H1 (cell line): Measurements from ENCODE around the gene GRK5. TPM values are rescaled to one million over a fixed set of nuclear protein-coding genes. Genes with fewer than 3 reads are reported as not detected.
"Not testable (repeated sequence)": the region's sequence is repeated elsewhere in the genome, so short reads cannot be mapped to it uniquely, and the experiment has no call there.

Source experiments
- CTCF ChIA-PET: fragments of 300-600 bp; sonication (Branson Sonifier 250); formaldehyde crosslinking; loops from one replicate; lab custom pipeline; 2021; ENCODE audit not compliant: partially characterized antibody; lab: Charles Lee
- POLR2A ChIA-PET: fragments of 300-600 bp; sonication (Branson Sonifier 250); formaldehyde crosslinking; loops from one replicate; lab custom pipeline; 2021; ENCODE audit warnings: inconsistent platforms; ENCODE audit not compliant: partially characterized antibody; lab: Charles Lee
- DNase-seq, 2 experiments: peaks; one replicate each; pipeline versions ENCODE4 v3.0.0 to v3.0.0-alpha.2; 2010 to 2022; ENCODE audit warnings: low spot score in 2 of 2, low read depth in 1 of 2, mixed read lengths in 1 of 2
- FAIRE-seq: peaks from 2 replicates; lab custom pipeline; 2011; peaks lifted over from hg19 to GRCh38; lab: Jason Lieb, UNC
- H2AFZ ChIP-seq: 2 replicates; pipeline ENCODE4 v1.8.1; 2012; ENCODE audit warnings: low read length, inconsistent platforms
- H2AK5ac ChIP-seq: 2 replicates; pipeline ENCODE4 v1.6.1; 2013; ENCODE audit warnings: low read depth, low read length
- H2BK120ac ChIP-seq: replicated peaks from 2 replicates; pipeline ENCODE3; 2013; ENCODE audit warnings: low read depth, low read length, inconsistent platforms
- H2BK12ac ChIP-seq: 2 replicates; pipeline ENCODE4 v1.6.1; 2013; ENCODE audit warnings: low read depth, low read length
- H2BK15ac ChIP-seq: 2 replicates; pipeline ENCODE4 v1.6.1; 2013; ENCODE audit warnings: low read length
- H2BK20ac ChIP-seq: 2 replicates; pipeline ENCODE4 v1.6.1; 2013; ENCODE audit warnings: low read length
- H2BK5ac ChIP-seq: 2 replicates; pipeline ENCODE4 v1.6.1; 2013; ENCODE audit warnings: low read depth, low read length
- H3K14ac ChIP-seq: 2 replicates; pipeline ENCODE4 v1.6.1; 2013; ENCODE audit warnings: inconsistent platforms; ENCODE audit not compliant: insufficient read length
- H3K18ac ChIP-seq: 2 replicates; pipeline ENCODE4 v1.6.1; 2013; ENCODE audit warnings: low read length; ENCODE audit errors: extremely low read depth
- H3K23ac ChIP-seq: 2 replicates; pipeline ENCODE4 v1.6.1; 2013; ENCODE audit warnings: inconsistent platforms; ENCODE audit not compliant: insufficient read length
- H3K23me2 ChIP-seq: 2 replicates; pipeline ENCODE4 v1.6.1; 2013; ENCODE audit warnings: low read depth, low read length
- H3K27ac ChIP-seq: 2 replicates; pipeline ENCODE4 v1.6.1; 2011; ENCODE audit warnings: low read depth, low read length, inconsistent platforms
- H3K27me3 ChIP-seq, 4 experiments: replicated peaks in 1 of 4; 1 replicate in 1 of 4; 2 replicates in 3 of 4; pipeline versions ENCODE4 v1.6.1 to v1.8.1; 2011 to 2013; ENCODE audit warnings: low read length in 3 of 4, mild to moderate bottlenecking in 3 of 4, inconsistent platforms in 2 of 4, mixed read lengths in 2 of 4, moderate library complexity in 1 of 4; ENCODE audit not compliant: control insufficient read depth in 3 of 4, insufficient read depth in 3 of 4; ENCODE audit errors: extremely low read depth in 1 of 4
- H3K36me3 ChIP-seq, 4 experiments: 2 replicates each; pipeline versions ENCODE4 v1.6.1 to v1.8.1; 2011 to 2013; ENCODE audit warnings: mild to moderate bottlenecking in 4 of 4, low read length in 3 of 4, moderate library complexity in 2 of 4, control low read depth in 1 of 4, inconsistent platforms in 1 of 4; ENCODE audit not compliant: insufficient read depth in 4 of 4, control insufficient read depth in 2 of 4
- H3K4ac ChIP-seq: replicated peaks from 2 replicates; pipeline ENCODE3; 2013; ENCODE audit warnings: low read length, low read depth, mixed read lengths, inconsistent platforms; ENCODE audit not compliant: insufficient read length
- H3K4me1 ChIP-seq, 4 experiments: replicated peaks in 1 of 4; 1 replicate in 1 of 4; 2 replicates in 3 of 4; pipeline versions ENCODE4 v1.6.1 to v1.8.1; 2011 to 2013; ENCODE audit warnings: low read length in 3 of 4, inconsistent platforms in 2 of 4, mixed read lengths in 1 of 4; ENCODE audit not compliant: insufficient read depth in 4 of 4, control insufficient read depth in 3 of 4
- H3K4me2 ChIP-seq, 2 experiments: 2 replicates each; pipeline versions ENCODE4 v1.6.1 to v1.8.1; 2011 to 2013; ENCODE audit warnings: low read depth in 2 of 2, low read length in 2 of 2, control low read depth in 1 of 2, inconsistent platforms in 1 of 2, mild to moderate bottlenecking in 1 of 2; ENCODE audit not compliant: insufficient read depth in 1 of 2
- H3K4me3 ChIP-seq, 4 experiments: fragments of 200-600, 300-600 bp in 1 of 4; sonication (generic), shearing (Covaris generic), sonication (Bioruptor Twin) in 1 of 4; 2 replicates each; pipeline versions ENCODE4 v1.5.1 to v1.8.1; 2011 to 2016; ENCODE audit warnings: low read length in 4 of 4, low read depth in 3 of 4, control low read depth in 2 of 4, inconsistent platforms in 2 of 4, mild to moderate bottlenecking in 2 of 4, mixed read lengths in 1 of 4, moderate library complexity in 1 of 4; ENCODE audit not compliant: insufficient read depth in 2 of 4; ENCODE audit errors: extremely low read depth in 1 of 4
- H3K56ac ChIP-seq: replicated peaks from 2 replicates; pipeline ENCODE3; 2013; ENCODE audit warnings: low read depth, mild to moderate bottlenecking, mixed read lengths, low read length, inconsistent platforms; ENCODE audit not compliant: insufficient read length
- H3K79me1 ChIP-seq: 2 replicates; pipeline ENCODE4 v1.6.1; 2013; ENCODE audit warnings: low read depth, low read length, control low read depth
- H3K79me2 ChIP-seq, 2 experiments: 2 replicates each; pipeline versions ENCODE4 v1.6.1 to v1.8.1; 2012 to 2013; ENCODE audit warnings: low read length in 2 of 2, mild to moderate bottlenecking in 2 of 2, inconsistent platforms in 1 of 2; ENCODE audit not compliant: insufficient read depth in 2 of 2, control insufficient read depth in 1 of 2
- H3K9ac ChIP-seq, 4 experiments: replicated peaks in 1 of 4; 1 replicate in 1 of 4; 2 replicates in 3 of 4; pipeline versions ENCODE4 v1.6.1 to v1.8.1; 2011 to 2013; ENCODE audit warnings: low read depth in 3 of 4, low read length in 3 of 4, control low read depth in 2 of 4, mild to moderate bottlenecking in 2 of 4, moderate library complexity in 2 of 4, inconsistent platforms in 1 of 4; ENCODE audit errors: extremely low read depth in 1 of 4
- H3K9me3 ChIP-seq, 2 experiments: 2 replicates each; pipeline versions ENCODE4 v1.6.1 to v1.8.1; 2012 to 2013; ENCODE audit warnings: mild to moderate bottlenecking in 2 of 2, moderate library complexity in 2 of 2, control low read depth in 1 of 2, inconsistent platforms in 1 of 2, low read depth in 1 of 2, low read length in 1 of 2, mixed read lengths in 1 of 2; ENCODE audit not compliant: insufficient read depth in 2 of 2
- H4K20me1 ChIP-seq, 2 experiments: replicated peaks in 1 of 2; 2 replicates each; pipeline versions ENCODE3 to v1.8.1; 2011 to 2013; ENCODE audit warnings: inconsistent platforms in 2 of 2, low read length in 2 of 2, mild to moderate bottlenecking in 1 of 2; ENCODE audit not compliant: insufficient read depth in 2 of 2, control insufficient read depth in 1 of 2
- H4K5ac ChIP-seq: 2 replicates; pipeline ENCODE4 v1.6.1; 2013; ENCODE audit warnings: low read length, low read depth, mixed read lengths, inconsistent platforms; ENCODE audit not compliant: insufficient read length
- H4K8ac ChIP-seq: 2 replicates; pipeline ENCODE4 v1.8.0; 2013; ENCODE audit warnings: mild to moderate bottlenecking, moderate library complexity, low read length, inconsistent platforms; ENCODE audit not compliant: insufficient read depth; ENCODE audit errors: extremely low read depth
- H4K91ac ChIP-seq: replicated peaks from 2 replicates; pipeline ENCODE3; 2013; ENCODE audit warnings: low read length, mixed read lengths, inconsistent platforms; ENCODE audit not compliant: insufficient read length
- WGBS, 2 experiments: shearing (Covaris generic) in 1 of 2; methylation state at CpG; one replicate each; pipeline versions ENCODE4 v1.1.6 to v1.1.7; 2013 to 2015; ENCODE audit warnings: low lambda C conversion rate in 2 of 2, mixed read lengths in 2 of 2, inconsistent platforms in 1 of 2, low coverage in 1 of 2, missing lambda C conversion rate in 1 of 2; ENCODE audit not compliant: insufficient replicate concordance in 2 of 2, insufficient coverage in 1 of 2, insufficient read length in 1 of 2; ENCODE audit errors: extremely low coverage in 1 of 2, missing lambda C conversion rate in 1 of 2; 5-methylcytosine and 5-hydroxymethylcytosine counted together
- polyA plus RNA-seq, 7 experiments: library from polyadenylated mRNA; depleted of rRNA in 3 of 7; stranded (reverse) in 5 of 7; unstranded in 2 of 7; fragments of >200 nt in 5 of 7; fragments of 200-250 nt in 2 of 7; gene quantifications; 1 replicate in 5 of 7; 2 replicates in 1 of 7; 4 replicates in 1 of 7; pipeline versions ENCODE4 v1.2.1 to v1.2.3, GENCODE V29; 2011 to 2013; ENCODE audit warnings: missing spikeins in 2 of 7, mixed read lengths in 2 of 7
- total RNA-seq: library from RNA; stranded (reverse); fragmentation: NEBNext Ultra II Directional; extraction: Animal tissue kit (Norgen Biotek cat#: 25700); gene quantifications from 2 replicates; pipeline ENCODE4 v1.2.1, GENCODE V29; 2021
- TF ChIP-seq, protein P1 (sequence below): IDR thresholded peaks from 2 replicates; pipeline ENCODE4 v1.6.1; 2011; ENCODE audit warnings: low read length, improper control_type of control experiment

Gene GRK5
- total and polyA plus RNA-seq, 2 of the 8 experiments (the other 6 are each of a cell fraction or from before 2014, with no cell fraction given) = 0.54 to 2.5 TPM

DNA sequence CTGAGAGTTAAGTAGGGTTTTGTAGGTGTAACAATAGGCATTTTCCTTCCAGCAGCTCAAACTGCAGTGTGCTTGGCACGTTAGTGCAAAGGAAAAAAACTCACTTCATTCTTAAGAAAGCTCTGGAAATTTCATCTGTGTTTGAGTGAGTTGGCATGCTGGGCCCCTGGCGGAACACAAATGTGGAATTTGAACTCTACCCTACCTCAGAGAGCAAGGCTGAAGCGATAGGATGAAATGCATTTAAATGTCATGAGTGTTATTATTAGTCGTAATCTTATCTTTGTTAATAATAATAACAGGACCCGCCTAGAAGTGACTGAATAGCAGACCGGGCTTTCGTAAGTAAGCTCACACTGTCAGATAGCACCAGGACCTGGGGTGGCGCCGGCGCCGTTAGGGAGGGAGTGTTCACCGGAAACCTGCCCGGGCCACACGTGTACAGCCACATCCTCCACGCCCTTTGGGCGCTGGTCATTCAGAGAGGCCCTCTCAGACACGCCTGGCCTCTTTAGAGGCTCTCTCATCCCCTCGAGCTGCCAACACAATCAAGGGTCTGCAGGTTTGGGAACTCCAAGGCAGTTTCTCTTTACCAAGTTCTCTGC, 63.5 kb downstream of the GRK5 start (continued):
- TF ChIP-seq, protein P1, sequence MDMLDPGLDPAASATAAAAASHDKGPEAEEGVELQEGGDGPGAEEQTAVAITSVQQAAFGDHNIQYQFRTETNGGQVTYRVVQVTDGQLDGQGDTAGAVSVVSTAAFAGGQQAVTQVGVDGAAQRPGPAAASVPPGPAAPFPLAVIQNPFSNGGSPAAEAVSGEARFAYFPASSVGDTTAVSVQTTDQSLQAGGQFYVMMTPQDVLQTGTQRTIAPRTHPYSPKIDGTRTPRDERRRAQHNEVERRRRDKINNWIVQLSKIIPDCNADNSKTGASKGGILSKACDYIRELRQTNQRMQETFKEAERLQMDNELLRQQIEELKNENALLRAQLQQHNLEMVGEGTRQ = no peak

DNA sequence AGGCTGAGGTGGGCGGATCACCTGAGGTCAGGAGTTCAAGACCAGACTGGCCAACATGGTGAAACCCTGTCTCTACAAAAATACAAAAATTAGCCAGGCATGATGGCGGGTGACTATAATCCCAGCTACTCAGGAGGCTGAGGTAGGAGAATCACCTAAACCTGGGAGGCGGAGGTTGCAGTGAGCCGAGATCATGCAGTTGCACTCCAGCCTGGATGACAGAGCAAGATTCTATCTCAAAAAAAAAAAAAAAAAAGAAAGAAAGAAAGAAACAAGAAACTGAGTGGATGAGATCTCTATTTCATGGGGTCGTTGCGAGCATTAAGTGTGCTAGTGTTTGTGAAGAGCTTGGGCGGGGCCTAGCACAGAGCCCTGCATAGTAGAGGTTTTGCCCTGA, 65.0 kb downstream of the GRK5 start:
- H4K91ac ChIP-seq, H3K27ac ChIP-seq, H3K9me3 ChIP-seq, H3K23ac ChIP-seq, H3K4me3 ChIP-seq, H2BK12ac ChIP-seq, H3K23me2 ChIP-seq, H3K18ac ChIP-seq, FAIRE-seq, H2BK5ac ChIP-seq, H3K14ac ChIP-seq, H2BK120ac ChIP-seq, H3K9ac ChIP-seq, H3K4ac ChIP-seq, H3K4me1 ChIP-seq, H2BK20ac ChIP-seq, H3K4me2 ChIP-seq, H2AFZ ChIP-seq, H3K79me2 ChIP-seq, H2AK5ac ChIP-seq, H4K8ac ChIP-seq, H3K27me3 ChIP-seq, H2BK15ac ChIP-seq, DNase-seq, H3K36me3 ChIP-seq, H4K5ac ChIP-seq, H4K20me1 ChIP-seq, H3K56ac ChIP-seq, H3K79me1 ChIP-seq: not testable (repeated sequence)
- 83% methylated on average over 7 of the region's 7 CpGs; no CpG with 5 or more reads in 1 of the 2 experiments for WGBS, 2 experiments
- CTCF ChIA-PET = interaction anchor here (1.3 to 2.5 kb wide), 4 partner anchors 8 to 74 kb away, joined by 4 to 9 read pairs (median 6); no protein-coding TSS in a partner anchor
- POLR2A ChIA-PET = interaction anchor here (1.4 kb wide), 1 partner anchor 30 kb away, joined by 4 read pairs; no protein-coding TSS in a partner anchor
